Putamen (tissue), 1 donor: ENCODE results near the gene HOATZ.
A peak's percentile ranks its signal among the peaks of the same experiment; 100 is the strongest.

Experiments
- DNase-seq: peaks from one replicate; pipeline ENCODE4 v3.0.0-alpha.2; 2016; ENCODE audit warnings: low spot score

HOATZ gene

DNA sequence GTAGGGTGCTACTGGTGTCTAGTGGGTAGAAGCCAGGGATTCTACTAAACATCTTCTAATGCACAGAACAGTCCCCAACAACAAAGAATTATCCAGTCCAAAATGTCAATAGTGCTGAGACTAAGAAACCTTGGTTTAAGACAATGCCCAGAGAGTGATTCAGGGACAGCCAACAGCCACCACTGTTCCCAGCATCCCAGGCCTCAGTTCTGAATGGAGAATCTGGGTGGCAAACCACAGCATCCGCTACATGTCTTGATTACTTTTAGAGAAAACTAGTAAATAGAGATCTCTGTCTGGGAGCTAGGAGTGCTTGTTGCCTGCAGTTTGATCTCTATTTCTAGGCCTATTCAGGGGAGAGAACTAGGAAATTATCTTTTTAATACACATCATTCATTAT is 66.8 kb downstream of the HOATZ start:
- DNase-seq = no peak

DNA sequence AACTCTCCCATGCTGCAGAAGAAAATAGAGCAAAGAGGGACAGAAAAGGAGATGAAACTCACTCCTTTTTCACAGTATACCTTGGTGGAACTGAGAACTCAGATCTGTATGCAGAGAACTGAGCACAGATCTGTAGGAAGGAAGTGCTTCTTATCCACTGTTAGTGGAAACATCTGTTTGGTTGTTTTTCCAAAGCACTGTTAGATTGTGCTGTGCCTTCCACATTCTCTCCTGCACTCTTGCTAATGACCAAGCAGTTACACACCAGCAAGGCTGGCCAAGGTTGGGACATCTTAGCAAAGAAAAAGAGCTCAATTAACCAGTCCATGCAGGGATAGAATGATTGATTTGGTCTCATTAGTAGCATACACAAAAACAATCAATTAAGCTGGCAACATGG is 67.6 kb downstream of the HOATZ start:
- DNase-seq = no peak

DNA sequence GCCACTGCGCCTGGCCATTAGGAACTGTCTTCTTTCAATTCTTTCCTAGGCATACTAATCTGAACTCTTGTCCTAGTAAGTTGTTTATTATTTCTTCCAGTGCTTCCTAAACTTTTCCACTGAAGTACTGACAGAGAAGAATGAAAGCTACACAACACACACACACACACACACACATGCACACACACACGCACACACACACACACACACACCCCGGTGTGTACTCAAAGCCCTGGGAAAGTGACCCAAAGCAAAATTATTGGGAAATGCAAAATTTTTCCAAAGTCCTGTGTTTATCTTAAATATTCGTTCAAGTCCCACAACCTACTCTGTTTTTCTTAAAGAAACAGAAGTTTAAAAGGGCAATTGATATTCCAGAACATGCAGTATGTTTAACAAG is 68.3 kb downstream of the HOATZ start:
- no peak for DNase-seq

DNA sequence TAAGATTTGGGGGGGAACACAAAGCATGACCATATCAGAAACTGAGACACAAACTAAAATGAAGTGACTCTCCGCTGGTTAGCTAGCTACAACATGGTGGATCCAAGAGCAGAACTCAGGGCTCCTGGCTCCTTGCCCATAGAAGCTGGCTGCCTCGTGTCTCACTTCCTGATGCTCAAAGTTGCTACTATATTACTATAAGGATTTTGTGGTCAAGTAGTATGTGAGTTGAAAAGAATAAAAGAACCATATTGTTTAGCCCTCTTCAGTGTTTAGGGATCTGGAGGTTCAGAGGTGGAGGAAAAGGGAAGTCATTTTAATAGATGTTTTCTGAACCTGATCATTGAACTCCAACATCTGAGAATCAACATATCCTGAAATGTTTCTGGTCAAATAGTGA is 70.8 kb downstream of the HOATZ start:
- DNase-seq = no peak

DNA sequence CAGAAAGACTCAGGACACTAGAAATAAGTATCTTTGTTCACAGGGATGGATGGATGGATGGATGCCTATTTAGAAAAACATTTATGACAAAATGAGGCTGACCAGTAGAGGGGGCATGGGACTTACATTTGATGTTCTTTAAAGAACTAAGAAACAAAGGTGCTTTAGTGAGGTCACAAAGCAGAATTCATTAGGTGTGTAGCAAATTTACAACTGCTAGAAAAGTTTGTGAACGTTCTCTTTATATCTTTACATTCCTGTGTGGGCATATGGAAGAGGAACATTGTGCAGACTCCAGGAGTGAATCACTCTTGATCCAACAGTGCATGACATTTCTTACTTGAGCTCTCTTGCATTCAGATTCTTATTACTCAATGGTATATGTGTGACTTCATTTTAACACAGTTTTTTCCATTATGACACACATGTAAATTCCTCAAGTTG is 71.8 kb downstream of the HOATZ start:
- DNase-seq = peak; percentile 28
